Smooth muscle cell (in vitro differentiated cells): ENCODE data around the gene TNP1. TPM values are rescaled to one million over a fixed set of nuclear protein-coding genes. Genes with fewer than 3 reads are reported as not detected.

Experiments used
- DNase-seq: peaks from one replicate; lab custom pipeline; 2025; ENCODE audit not compliant: unreplicated experiment; lab: John Stamatoyannopoulos, UW
- H2AFZ ChIP-seq: fragments of 200-600 bp; sonication (generic); 2 replicates; pipeline ENCODE4 v1.6.0; 2016; ENCODE audit warnings: antibody characterized with exemption, low read depth, mild to moderate bottlenecking
- H3F3A ChIP-seq: fragments of 200-600 bp; sonication (generic); 2 replicates; pipeline ENCODE4 v1.6.0; 2017; ENCODE audit warnings: antibody characterized with exemption, low read depth
- H3K27ac ChIP-seq: fragments of 200-600 bp; sonication (generic); 2 replicates; pipeline ENCODE4 v1.5.1; 2016; ENCODE audit warnings: low read depth, mild to moderate bottlenecking
- H3K27me3 ChIP-seq: fragments of 200-600 bp; sonication (generic); 2 replicates; pipeline ENCODE4 v1.6.1; 2016; ENCODE audit warnings: low read depth, mild to moderate bottlenecking
- H3K36me3 ChIP-seq: fragments of 200-600 bp; sonication (generic); 2 replicates; pipeline ENCODE4 v1.5.1; 2016; ENCODE audit warnings: low read depth
- H3K4me1 ChIP-seq: fragments of 200-600 bp; sonication (generic); 2 replicates; pipeline ENCODE4 v1.5.1; 2016; ENCODE audit warnings: low read depth
- H3K4me2 ChIP-seq: fragments of 200-600 bp; sonication (generic); 2 replicates; pipeline ENCODE4 v1.6.0; 2016; ENCODE audit warnings: mild to moderate bottlenecking
- H3K4me3 ChIP-seq: fragments of 200-600 bp; sonication (generic); 2 replicates; pipeline ENCODE4 v1.5.1; 2016; ENCODE audit warnings: mild to moderate bottlenecking
- H3K79me2 ChIP-seq: fragments of 200-600 bp; sonication (generic); 2 replicates; pipeline ENCODE4 v1.6.0; 2016; ENCODE audit warnings: low read depth, mild to moderate bottlenecking
- H3K9ac ChIP-seq: fragments of 200-600 bp; sonication (generic); 2 replicates; pipeline ENCODE4 v1.6.0; 2016; ENCODE audit warnings: low read depth
- H3K9me3 ChIP-seq: fragments of 200-600 bp; sonication (generic); replicated peaks from 2 replicates; pipeline ENCODE4 v1.5.1; 2016; ENCODE audit warnings: low read depth
- H4K20me1 ChIP-seq: fragments of 200-600 bp; sonication (generic); 2 replicates; pipeline ENCODE4 v1.6.0; 2016; ENCODE audit warnings: low read depth
- CTCF ChIP-seq: fragments of 200-600 bp; sonication (generic); IDR thresholded peaks from 2 replicates; pipeline ENCODE4 v1.5.1; 2017; ENCODE audit warnings: borderline replicate concordance, mild to moderate bottlenecking, antibody characterized with exemption; ENCODE audit not compliant: insufficient read depth, poor library complexity, severe bottlenecking
- WGBS: methylation state at CpG from one replicate; pipeline ENCODE4 v1.1.7; 2016; ENCODE audit warnings: low lambda C conversion rate; 5-methylcytosine and 5-hydroxymethylcytosine counted together
- polyA plus RNA-seq: library from polyadenylated mRNA; unstranded; fragments of >200 nt; fragmentation: Nextera tagmentation; extraction: Ambion mirVana; gene quantifications from 2 replicates; pipeline ENCODE4 v1.2.1, GENCODE V29; 2016
- total RNA-seq: library from RNA; depleted of rRNA; stranded (reverse); fragments of >200 nt; gene quantifications from 2 replicates; pipeline ENCODE4 v1.2.3, GENCODE V29; 2014

TNP1 gene
- total and polyA plus RNA-seq, 2 experiments from 2014 or later: not detected

DNA sequence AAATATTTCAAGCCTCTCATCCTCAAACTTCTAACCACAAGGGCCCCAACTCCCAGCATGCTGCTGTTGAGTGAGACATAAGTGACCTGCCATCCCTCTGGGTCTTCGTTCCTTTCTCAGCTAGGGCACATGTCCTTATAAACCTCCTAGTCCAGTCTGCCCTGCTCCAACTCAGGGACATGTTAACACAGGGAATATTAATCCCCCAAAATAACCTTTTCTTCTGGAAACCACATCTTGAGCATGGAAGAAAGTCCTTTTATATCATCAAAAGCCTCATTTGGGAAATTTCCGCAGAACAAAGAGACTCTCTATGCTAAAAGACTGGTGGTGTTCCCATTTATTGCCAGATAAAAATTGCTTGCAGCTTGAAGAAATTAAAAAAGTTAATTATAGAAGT lies 14.4 kb downstream of the TNP1 start:
- WGBS: 61% methylated on average over 2 of the region's 2 CpGs
- DNase-seq: no peak
- no peaks in the 10 kb centered on the region for H3K79me2 ChIP-seq
- no peak overlapping the region for H3K4me2 ChIP-seq
- H3K9me3 ChIP-seq: no peaks in the 10 kb centered on the region
- H4K20me1 ChIP-seq: no peaks in the 10 kb centered on the region
- no peak overlapping the region for H3K9ac ChIP-seq
- H2AFZ ChIP-seq: peak overlapping the region; percentile 26
- no peak overlapping the region for H3K4me3 ChIP-seq
- no peaks in the 10 kb centered on the region for H3F3A ChIP-seq
- H3K36me3 ChIP-seq: no peaks in the 10 kb centered on the region
- no peaks in the 10 kb centered on the region for H3K27me3 ChIP-seq
- no peaks in the 10 kb centered on the region for H3K4me1 ChIP-seq
- peak overlapping the region; percentile 1 for H3K27ac ChIP-seq
- no peak for TF ChIP-seq CTCF

DNA sequence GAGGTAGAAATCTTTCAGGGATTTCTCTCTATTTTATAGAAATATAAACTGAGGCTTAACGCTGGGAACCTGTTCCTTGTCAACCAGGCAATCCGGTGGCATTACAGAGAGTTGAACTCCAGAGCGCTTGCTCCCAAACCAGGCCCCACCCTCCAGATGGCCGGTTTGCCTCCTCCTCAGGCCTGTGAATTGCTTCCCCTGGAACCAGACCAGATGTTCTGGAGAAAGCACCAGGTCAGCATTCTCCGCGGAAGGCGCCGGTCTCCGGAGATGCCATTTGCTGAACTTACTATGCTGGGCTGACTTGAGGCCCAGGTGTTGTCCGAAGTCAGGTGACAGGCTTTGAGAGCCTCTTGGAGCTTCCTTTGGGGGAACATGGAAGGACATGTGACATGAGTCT lies 17.2 kb downstream of the TNP1 start:
- Histone ChIP-seq H3K9ac (no peak overlapping the region), H3F3A (no peaks in the 10 kb centered on the region), H3K9me3 (no peaks in the 10 kb centered on the region), H4K20me1 (no peaks in the 10 kb centered on the region), H3K27me3 (no peaks in the 10 kb centered on the region), H3K27ac (no peak overlapping the region), H3K4me2 (no peak overlapping the region), H3K36me3 (no peaks in the 10 kb centered on the region), H2AFZ (peak overlapping the region; percentile 3), H3K79me2 (no peaks in the 10 kb centered on the region), H3K4me3 (no peak overlapping the region), H3K4me1 (no peaks in the 10 kb centered on the region)
- DNase-seq: no peak
- WGBS: 76% methylated on average over 10 of the region's 10 CpGs
- TF ChIP-seq CTCF: no peak

DNA sequence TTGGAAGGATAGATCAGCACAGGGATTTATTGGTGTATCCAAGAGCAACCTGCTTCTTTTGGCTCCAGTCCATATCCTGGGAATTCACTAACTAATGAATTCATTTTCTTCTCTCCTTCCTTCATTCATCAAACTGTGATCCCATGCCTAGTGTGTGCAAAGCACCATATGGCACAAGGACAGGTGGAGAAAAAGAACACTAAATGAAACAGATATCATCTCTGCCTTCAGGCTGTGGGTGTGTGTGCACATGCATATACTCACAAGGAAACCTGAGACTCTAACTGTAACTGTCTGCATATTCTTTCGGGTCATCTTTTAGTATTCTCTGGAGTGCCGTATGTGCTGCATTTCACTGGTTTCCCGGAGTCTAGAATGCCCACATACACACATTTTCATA lies 20.2 kb downstream of the TNP1 start:
- no peaks in the 10 kb centered on the region for H3K36me3 ChIP-seq
- no peak for TF ChIP-seq CTCF
- H2AFZ ChIP-seq: no peak overlapping the region
- no peaks in the 10 kb centered on the region for H3K79me2 ChIP-seq
- H4K20me1 ChIP-seq: no peaks in the 10 kb centered on the region
- H3K4me1 ChIP-seq: no peaks in the 10 kb centered on the region
- no peaks in the 10 kb centered on the region for H3K9me3 ChIP-seq
- no peak overlapping the region for H3K4me3 ChIP-seq
- no peak overlapping the region for H3K27ac ChIP-seq
- no peaks in the 10 kb centered on the region for H3F3A ChIP-seq
- 94% methylated on average over 3 of the region's 3 CpGs for WGBS
- no peak overlapping the region for H3K9ac ChIP-seq
- H3K27me3 ChIP-seq: no peaks in the 10 kb centered on the region
- no peak overlapping the region for H3K4me2 ChIP-seq
- DNase-seq: no peak

- Histone ChIP-seq H3K9me3 (no peaks in the 10 kb centered on the region), H3K27me3 (no peaks in the 10 kb centered on the region), H3K9ac (no peak overlapping the region), H3K4me3 (no peak overlapping the region), H3K4me2 (no peak overlapping the region), H3K36me3 (no peaks in the 10 kb centered on the region), H3K27ac (no peak overlapping the region), H3F3A (no peaks in the 10 kb centered on the region), H4K20me1 (no peaks in the 10 kb centered on the region), H3K4me1 (no peaks in the 10 kb centered on the region), H2AFZ (no peak overlapping the region), H3K79me2 (no peaks in the 10 kb centered on the region)
- WGBS: 89% methylated on average over 5 of the region's 5 CpGs
- TF ChIP-seq CTCF: no peak
- DNase-seq: no peak
Observed at GRCh38 chr2:216838151-216838550, 21.7 kb downstream of the TNP1 start.
